H1 (cell line): ENCODE results near the gene COX5A. TPM values are rescaled to one million over a fixed set of nuclear protein-coding genes. Genes with fewer than 3 reads are reported as not detected.

Experiments used
- CTCF ChIA-PET: fragments of 300-600 bp; sonication (Branson Sonifier 250); formaldehyde crosslinking; loops from one replicate; lab custom pipeline; 2021; ENCODE audit not compliant: partially characterized antibody; lab: Charles Lee
- POLR2A ChIA-PET: fragments of 300-600 bp; sonication (Branson Sonifier 250); formaldehyde crosslinking; loops from one replicate; lab custom pipeline; 2021; ENCODE audit warnings: inconsistent platforms; ENCODE audit not compliant: partially characterized antibody; lab: Charles Lee
- DNase-seq, 2 experiments: peaks; one replicate each; pipeline versions ENCODE4 v3.0.0 to v3.0.0-alpha.2; 2010 to 2022; ENCODE audit warnings: low spot score in 2 of 2, low read depth in 1 of 2, mixed read lengths in 1 of 2
- FAIRE-seq: peaks from 2 replicates; lab custom pipeline; 2011; peaks lifted over from hg19 to GRCh38; lab: Jason Lieb, UNC
- H2AFZ ChIP-seq: 2 replicates; pipeline ENCODE4 v1.8.1; 2012; ENCODE audit warnings: low read length, inconsistent platforms
- H2AK5ac ChIP-seq: 2 replicates; pipeline ENCODE4 v1.6.1; 2013; ENCODE audit warnings: low read depth, low read length
- H2BK120ac ChIP-seq: replicated peaks from 2 replicates; pipeline ENCODE3; 2013; ENCODE audit warnings: low read depth, low read length, inconsistent platforms
- H2BK12ac ChIP-seq: 2 replicates; pipeline ENCODE4 v1.6.1; 2013; ENCODE audit warnings: low read depth, low read length
- H2BK15ac ChIP-seq: 2 replicates; pipeline ENCODE4 v1.6.1; 2013; ENCODE audit warnings: low read length
- H2BK20ac ChIP-seq: 2 replicates; pipeline ENCODE4 v1.6.1; 2013; ENCODE audit warnings: low read length
- H2BK5ac ChIP-seq: 2 replicates; pipeline ENCODE4 v1.6.1; 2013; ENCODE audit warnings: low read depth, low read length
- H3K14ac ChIP-seq: 2 replicates; pipeline ENCODE4 v1.6.1; 2013; ENCODE audit warnings: inconsistent platforms; ENCODE audit not compliant: insufficient read length
- H3K18ac ChIP-seq: 2 replicates; pipeline ENCODE4 v1.6.1; 2013; ENCODE audit warnings: low read length; ENCODE audit errors: extremely low read depth
- H3K23ac ChIP-seq: 2 replicates; pipeline ENCODE4 v1.6.1; 2013; ENCODE audit warnings: inconsistent platforms; ENCODE audit not compliant: insufficient read length
- H3K23me2 ChIP-seq: 2 replicates; pipeline ENCODE4 v1.6.1; 2013; ENCODE audit warnings: low read depth, low read length
- H3K27ac ChIP-seq: 2 replicates; pipeline ENCODE4 v1.6.1; 2011; ENCODE audit warnings: low read depth, low read length, inconsistent platforms
- H3K27me3 ChIP-seq, 4 experiments: replicated peaks in 1 of 4; 1 replicate in 1 of 4; 2 replicates in 3 of 4; pipeline versions ENCODE4 v1.6.1 to v1.8.1; 2011 to 2013; ENCODE audit warnings: low read length in 3 of 4, mild to moderate bottlenecking in 3 of 4, inconsistent platforms in 2 of 4, mixed read lengths in 2 of 4, moderate library complexity in 1 of 4; ENCODE audit not compliant: control insufficient read depth in 3 of 4, insufficient read depth in 3 of 4; ENCODE audit errors: extremely low read depth in 1 of 4
- H3K36me3 ChIP-seq, 4 experiments: 2 replicates each; pipeline versions ENCODE4 v1.6.1 to v1.8.1; 2011 to 2013; ENCODE audit warnings: mild to moderate bottlenecking in 4 of 4, low read length in 3 of 4, moderate library complexity in 2 of 4, control low read depth in 1 of 4, inconsistent platforms in 1 of 4; ENCODE audit not compliant: insufficient read depth in 4 of 4, control insufficient read depth in 2 of 4
- H3K4ac ChIP-seq: replicated peaks from 2 replicates; pipeline ENCODE3; 2013; ENCODE audit warnings: low read length, low read depth, mixed read lengths, inconsistent platforms; ENCODE audit not compliant: insufficient read length
- H3K4me1 ChIP-seq, 4 experiments: replicated peaks in 1 of 4; 1 replicate in 1 of 4; 2 replicates in 3 of 4; pipeline versions ENCODE4 v1.6.1 to v1.8.1; 2011 to 2013; ENCODE audit warnings: low read length in 3 of 4, inconsistent platforms in 2 of 4, mixed read lengths in 1 of 4; ENCODE audit not compliant: insufficient read depth in 4 of 4, control insufficient read depth in 3 of 4
- H3K4me2 ChIP-seq, 2 experiments: 2 replicates each; pipeline versions ENCODE4 v1.6.1 to v1.8.1; 2011 to 2013; ENCODE audit warnings: low read depth in 2 of 2, low read length in 2 of 2, control low read depth in 1 of 2, inconsistent platforms in 1 of 2, mild to moderate bottlenecking in 1 of 2; ENCODE audit not compliant: insufficient read depth in 1 of 2
- H3K4me3 ChIP-seq, 4 experiments: fragments of 200-600, 300-600 bp in 1 of 4; sonication (generic), shearing (Covaris generic), sonication (Bioruptor Twin) in 1 of 4; 2 replicates each; pipeline versions ENCODE4 v1.5.1 to v1.8.1; 2011 to 2016; ENCODE audit warnings: low read length in 4 of 4, low read depth in 3 of 4, control low read depth in 2 of 4, inconsistent platforms in 2 of 4, mild to moderate bottlenecking in 2 of 4, mixed read lengths in 1 of 4, moderate library complexity in 1 of 4; ENCODE audit not compliant: insufficient read depth in 2 of 4; ENCODE audit errors: extremely low read depth in 1 of 4
- H3K56ac ChIP-seq: replicated peaks from 2 replicates; pipeline ENCODE3; 2013; ENCODE audit warnings: low read depth, mild to moderate bottlenecking, mixed read lengths, low read length, inconsistent platforms; ENCODE audit not compliant: insufficient read length
- H3K79me1 ChIP-seq: 2 replicates; pipeline ENCODE4 v1.6.1; 2013; ENCODE audit warnings: low read depth, low read length, control low read depth
- H3K79me2 ChIP-seq, 2 experiments: 2 replicates each; pipeline versions ENCODE4 v1.6.1 to v1.8.1; 2012 to 2013; ENCODE audit warnings: low read length in 2 of 2, mild to moderate bottlenecking in 2 of 2, inconsistent platforms in 1 of 2; ENCODE audit not compliant: insufficient read depth in 2 of 2, control insufficient read depth in 1 of 2
- H3K9ac ChIP-seq, 4 experiments: replicated peaks in 1 of 4; 1 replicate in 1 of 4; 2 replicates in 3 of 4; pipeline versions ENCODE4 v1.6.1 to v1.8.1; 2011 to 2013; ENCODE audit warnings: low read depth in 3 of 4, low read length in 3 of 4, control low read depth in 2 of 4, mild to moderate bottlenecking in 2 of 4, moderate library complexity in 2 of 4, inconsistent platforms in 1 of 4; ENCODE audit errors: extremely low read depth in 1 of 4
- H3K9me3 ChIP-seq, 2 experiments: 2 replicates each; pipeline versions ENCODE4 v1.6.1 to v1.8.1; 2012 to 2013; ENCODE audit warnings: mild to moderate bottlenecking in 2 of 2, moderate library complexity in 2 of 2, control low read depth in 1 of 2, inconsistent platforms in 1 of 2, low read depth in 1 of 2, low read length in 1 of 2, mixed read lengths in 1 of 2; ENCODE audit not compliant: insufficient read depth in 2 of 2
- H4K20me1 ChIP-seq, 2 experiments: replicated peaks in 1 of 2; 2 replicates each; pipeline versions ENCODE3 to v1.8.1; 2011 to 2013; ENCODE audit warnings: inconsistent platforms in 2 of 2, low read length in 2 of 2, mild to moderate bottlenecking in 1 of 2; ENCODE audit not compliant: insufficient read depth in 2 of 2, control insufficient read depth in 1 of 2
- H4K5ac ChIP-seq: 2 replicates; pipeline ENCODE4 v1.6.1; 2013; ENCODE audit warnings: low read length, low read depth, mixed read lengths, inconsistent platforms; ENCODE audit not compliant: insufficient read length
- H4K8ac ChIP-seq: 2 replicates; pipeline ENCODE4 v1.8.0; 2013; ENCODE audit warnings: mild to moderate bottlenecking, moderate library complexity, low read length, inconsistent platforms; ENCODE audit not compliant: insufficient read depth; ENCODE audit errors: extremely low read depth
- H4K91ac ChIP-seq: replicated peaks from 2 replicates; pipeline ENCODE3; 2013; ENCODE audit warnings: low read length, mixed read lengths, inconsistent platforms; ENCODE audit not compliant: insufficient read length
- POLR2AphosphoS5 ChIP-seq: IDR thresholded peaks from 2 replicates; pipeline ENCODE4 v1.6.1; 2011; ENCODE audit warnings: low read depth, low read length
- WGBS, 2 experiments: shearing (Covaris generic) in 1 of 2; methylation state at CpG; one replicate each; pipeline versions ENCODE4 v1.1.6 to v1.1.7; 2013 to 2015; ENCODE audit warnings: low lambda C conversion rate in 2 of 2, mixed read lengths in 2 of 2, inconsistent platforms in 1 of 2, low coverage in 1 of 2, missing lambda C conversion rate in 1 of 2; ENCODE audit not compliant: insufficient replicate concordance in 2 of 2, insufficient coverage in 1 of 2, insufficient read length in 1 of 2; ENCODE audit errors: extremely low coverage in 1 of 2, missing lambda C conversion rate in 1 of 2; 5-methylcytosine and 5-hydroxymethylcytosine counted together
- polyA plus RNA-seq, 7 experiments: library from polyadenylated mRNA; depleted of rRNA in 3 of 7; stranded (reverse) in 5 of 7; unstranded in 2 of 7; fragments of >200 nt in 5 of 7; fragments of 200-250 nt in 2 of 7; gene quantifications; 1 replicate in 5 of 7; 2 replicates in 1 of 7; 4 replicates in 1 of 7; pipeline versions ENCODE4 v1.2.1 to v1.2.3, GENCODE V29; 2011 to 2013; ENCODE audit warnings: missing spikeins in 2 of 7, mixed read lengths in 2 of 7
- total RNA-seq: library from RNA; stranded (reverse); fragmentation: NEBNext Ultra II Directional; extraction: Animal tissue kit (Norgen Biotek cat#: 25700); gene quantifications from 2 replicates; pipeline ENCODE4 v1.2.1, GENCODE V29; 2021

Gene COX5A
- total and polyA plus RNA-seq, 2 of the 8 experiments (the other 6 are each of a cell fraction or from before 2014, with no cell fraction given) = 270 to 367 TPM

DNA sequence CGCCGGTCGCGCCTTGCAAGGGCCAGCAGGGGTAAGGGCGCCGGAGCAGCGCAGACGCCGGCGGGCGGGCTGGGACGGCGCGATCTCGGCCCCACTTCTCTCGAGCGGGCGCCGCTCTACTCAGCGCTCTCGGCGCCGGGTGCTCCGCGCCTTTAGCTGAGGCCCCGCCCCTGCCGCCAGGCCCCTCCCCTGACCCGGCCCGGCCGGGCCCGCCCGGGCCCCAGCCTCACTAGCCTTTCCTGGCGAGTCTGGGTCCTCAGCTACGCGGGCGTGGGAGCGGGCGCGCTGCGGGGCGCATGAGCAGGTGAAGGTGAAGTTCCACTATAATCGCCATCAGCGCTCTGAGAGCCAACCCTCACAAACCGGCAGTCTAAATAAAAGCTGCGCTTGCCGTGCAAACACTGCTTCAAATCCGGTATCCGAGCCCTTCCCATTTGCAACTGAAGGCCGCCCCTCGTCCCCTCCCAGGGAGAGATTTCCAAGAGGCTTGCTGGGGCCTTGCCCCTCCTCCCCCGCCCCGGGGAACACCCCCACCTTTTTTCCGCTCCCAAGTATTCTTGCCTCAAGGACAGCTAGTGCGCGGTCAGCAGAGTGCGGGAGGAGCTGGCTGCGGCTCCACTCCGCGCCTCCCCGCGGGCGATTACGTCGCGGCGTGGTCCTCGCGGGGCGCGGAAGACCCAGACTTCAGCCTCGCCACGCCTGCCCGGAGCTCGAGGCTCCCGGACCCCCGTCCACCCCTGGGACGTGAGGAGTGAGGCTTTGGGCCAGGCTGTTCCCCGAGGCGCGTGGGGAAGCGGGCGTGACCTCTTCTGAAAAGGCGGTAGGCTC, 19.0 kb upstream of the COX5A start, which contains the start of gene RPP25:
Gene RPP25, minus strand, starts transcription at position 125 of the 828 bp plus-strand sequence. CDS start 189 bp downstream, outside the sequence.
- FAIRE-seq = no peak
- no peak within 1 kb of the TSS for H3K23ac ChIP-seq
- peak in 1 of 2 experiments; percentile 90 for DNase-seq
- 0 out of 2 replicates have a peak within 1 kb of the TSS, but pooled peaks have one; percentile 32 for H2BK20ac ChIP-seq
- peaks cover 0 to 19% of the 10 kb centered on the region in 2 experiments; a peak in 2 of 4 replicates for H3K79me2 ChIP-seq
- H2BK120ac ChIP-seq = peak within 1 kb of the TSS; percentile 76
- peak within 1 kb of the TSS; percentile 97 for H4K91ac ChIP-seq
- no peaks in the 10 kb centered on the region for H3K79me1 ChIP-seq
- H4K20me1 ChIP-seq = peaks cover 0 to 4% of the 10 kb centered on the region in 2 experiments
- H3K14ac ChIP-seq = no peak within 1 kb of the TSS
- H2BK15ac ChIP-seq = peak within 1 kb of the TSS; percentile 95; the same call in 1 of the 2 replicates
- peak within 1 kb of the TSS; percentile 75 for H3K56ac ChIP-seq
- peak within 1 kb of the TSS; percentile 85; the same call in 1 of the 2 replicates for H2BK5ac ChIP-seq
- peak within 1 kb of the TSS; percentile 33; the same call in 1 of the 2 replicates for H3K27ac ChIP-seq
- H3K4me1 ChIP-seq = peaks cover 0 to 22% (median 13%) of the 10 kb centered on the region in 4 experiments; a peak in 6 of 7 replicates
- peak within 1 kb of the TSS; percentile 94 for H3K4ac ChIP-seq
- peak within 1 kb of the TSS; percentile 81 for H4K5ac ChIP-seq
- H4K8ac ChIP-seq = peak within 1 kb of the TSS; percentile 91
- peak within 1 kb of the TSS; percentile 95 for H3K18ac ChIP-seq
- no peak within 1 kb of the TSS for H2AK5ac ChIP-seq
- ChIA-PET POLR2A (interaction anchor here (0.6 to 5.7 kb wide), 16 partner anchors 10 to 248 kb away, joined by 3 to 29 read pairs (median 4); partner anchors contain the start of genes C15orf39, COX5A, FAM219B and PPCDC), CTCF (interaction anchor here (0.6 to 4.6 kb wide), 12 partner anchors 10 to 544 kb away, joined by 3 to 20 read pairs (median 3); partner anchors contain the start of gene COX5A)
- H3K4me3 ChIP-seq = peak within 1 kb of the TSS; percentile 41 to 77 (median 69)
- peaks cover 5 to 36% (median 33%) of the 10 kb centered on the region in 4 experiments for H3K27me3 ChIP-seq
- H3K36me3 ChIP-seq = no peaks in the 10 kb centered on the region
- H2AFZ ChIP-seq = no peak within 1 kb of the TSS; the same call in 1 of the 2 replicates
- no peaks in the 10 kb centered on the region for H3K9me3 ChIP-seq
- WGBS, 2 experiments = 2% methylated on average over 32 of the region's 83 CpGs; no CpG with 5 or more reads in 1 of the 2 experiments
- H2BK12ac ChIP-seq = peak within 1 kb of the TSS; percentile 92; the same call in 1 of the 2 replicates
- peak within 1 kb of the TSS; percentile 95 to 98 for H3K4me2 ChIP-seq
- peaks cover 38% of the 10 kb centered on the region for H3K23me2 ChIP-seq
- H3K9ac ChIP-seq = peak within 1 kb of the TSS; percentile 40 to 89 (median 56)
- TF ChIP-seq POLR2AphosphoS5 = no peak; the same call in 1 of the 2 replicates
